ENCODE data around the gene OR51S1.

- TF ChIP-seq CTCF (IDR thresholded peaks at IDR 0.05 in 2 of 3, conservative IDR thresholded peaks at IDR 0.05 in 1 of 3; ENCODE audit: control insufficient read depth in 2 of 3, extremely low read depth in 1 of 3, insufficient read depth in 1 of 3, low read depth in 3 of 3, low read length in 3 of 3) (no peak), GABPA (IDR thresholded peaks at IDR 0.05; ENCODE audit: low read depth) (no peak), POLR2A (IDR thresholded peaks at IDR 0.05; ENCODE audit: low read depth, low read length) (no peak), TCF7 (IDR thresholded peaks at IDR 0.05; ENCODE audit: borderline replicate concordance) (no peak), MAX (IDR thresholded peaks at IDR 0.05; ENCODE audit: low read depth, low read length) (no peak), ESRRA (IDR thresholded peaks at IDR 0.05; ENCODE audit: low read length) (no peak), MYC (IDR thresholded peaks at IDR 0.05; ENCODE audit: insufficient read depth, insufficient read length, insufficient replicate concordance, low read length, severe bottlenecking) (no peak), ATF2 (IDR thresholded peaks at IDR 0.05; ENCODE audit: low read length) (no peak), NFIC (IDR thresholded peaks at IDR 0.05; ENCODE audit: low read depth, low read length) (no peak), ZNF207 (IDR thresholded peaks at IDR 0.05; ENCODE audit: borderline replicate concordance) (no peak), TARDBP (IDR thresholded peaks at IDR 0.05; ENCODE audit: borderline replicate concordance) (no peak), ATF3 (IDR thresholded peaks at IDR 0.05; ENCODE audit: borderline replicate concordance, extremely low read depth, low read depth, low read length) (no peak), HDAC6 (IDR thresholded peaks at IDR 0.05; ENCODE audit: unreplicated experiment) (no peak)
These were observed 50.4 kb downstream of the OR51S1 start for GRCh38 chr11:4798427-4799183.
